BJ (cell line): ENCODE measurements around the gene CIAO2A. TPM values are rescaled to one million over a fixed set of nuclear protein-coding genes. Genes with fewer than 3 reads are reported as not detected.
"Not testable (repeated sequence)": the region's sequence is repeated elsewhere in the genome, so short reads cannot be mapped to it uniquely, and the experiment has no call there.

Source experiments
- CTCF ChIA-PET: fragments of 350-600 bp; formaldehyde crosslinking; extraction: SDS; loops from one replicate; lab custom pipeline; 2021; ENCODE audit warnings: antibody characterized with exemption, inconsistent platforms; lab: Yijun Ruan, JAX
- POLR2A ChIA-PET: fragments of 300-600 bp; sonication (Branson Sonifier 250); formaldehyde crosslinking; extraction: SDS; loops from one replicate; lab custom pipeline; 2021; ENCODE audit warnings: antibody characterized with exemption; lab: Charles Lee
- DNase-seq: peaks from one replicate; pipeline ENCODE4 v3.0.0-alpha.2; 2011; ENCODE audit warnings: low read depth
- H3K27me3 ChIP-seq: 2 replicates; pipeline ENCODE4 v1.6.0; 2011; ENCODE audit warnings: low read length; ENCODE audit not compliant: control insufficient read depth, insufficient read depth
- H3K36me3 ChIP-seq: 2 replicates; pipeline ENCODE4 v1.5.1; 2011; ENCODE audit warnings: low read length; ENCODE audit not compliant: control insufficient read depth, insufficient read depth
- H3K4me3 ChIP-seq: 2 replicates; pipeline ENCODE4 v1.5.1; 2011; ENCODE audit warnings: low read depth, mild to moderate bottlenecking, control low read depth, low read length
- CTCF ChIP-seq: IDR thresholded peaks from 2 replicates; pipeline ENCODE4 v1.5.1; 2011; ENCODE audit warnings: low read depth, mild to moderate bottlenecking, control low read depth, inconsistent platforms, low read length, moderate library complexity; ENCODE audit not compliant: insufficient read depth
- polyA plus RNA-seq: library from polyadenylated mRNA; depleted of rRNA; stranded (reverse); fragments of >200 nt; gene quantifications from 2 replicates; pipeline ENCODE4 v1.2.3, GENCODE V29; 2011

CIAO2A gene
- polyA plus RNA-seq, 1 experiment = 24.6 TPM

GRCh38 chr15:64122444-64122843 lies 28.8 kb upstream of the CIAO2A start:
- ChIA-PET POLR2A (no interaction called here), CTCF (interaction anchor here (0.9 to 1.6 kb wide), 2 partner anchors 16 to 30 kb away, joined by 4 to 5 read pairs; no protein-coding TSS in a partner anchor)
- no peak for DNase-seq
- Histone ChIP-seq H3K36me3 (peaks cover 18% of the 10 kb centered on the region), H3K27me3 (no peaks in the 10 kb centered on the region), H3K4me3 (no peak overlapping the region)
- no peak for TF ChIP-seq CTCF

GRCh38 chr15:64121614-64122013 lies 28.0 kb upstream of the CIAO2A start:
- H3K27me3 ChIP-seq = no peaks in the 10 kb centered on the region
- H3K4me3 ChIP-seq = no peak overlapping the region
- no peak for DNase-seq
- TF ChIP-seq CTCF = no peak
- POLR2A ChIA-PET = no interaction called here
- H3K36me3 ChIP-seq = peaks cover 16% of the 10 kb centered on the region
- CTCF ChIA-PET = no interaction called here

- CTCF ChIA-PET = interaction anchor here (1.0 kb wide), 1 partner anchor 13 kb away, joined by 3 read pairs; no protein-coding TSS in a partner anchor
- POLR2A ChIA-PET, DNase-seq, H3K27me3 ChIP-seq, H3K4me3 ChIP-seq: not testable (repeated sequence)
- peaks cover 15% of the 10 kb centered on the region for H3K36me3 ChIP-seq
These were observed 26.7 kb upstream of the CIAO2A start for GRCh38 chr15:64120322-64120721.

- ChIA-PET POLR2A (no interaction called here), CTCF (interaction anchor here (0.7 kb wide), 1 partner anchor 738 kb away, joined by 3 read pairs; no protein-coding TSS in a partner anchor)
- peaks cover 12% of the 10 kb centered on the region for H3K36me3 ChIP-seq
These were observed 24.3 kb upstream of the CIAO2A start for GRCh38 chr15:64117759-64118487.

GRCh38 chr15:64112904-64113303 lies 19.3 kb upstream of the CIAO2A start:
- CTCF ChIA-PET = interaction anchor here (1.1 kb wide), 1 partner anchor 14 kb away, joined by 4 read pairs; no protein-coding TSS in a partner anchor
- Histone ChIP-seq H3K36me3 (peaks cover 1% of the 10 kb centered on the region), H3K27me3 (no peaks in the 10 kb centered on the region), H3K4me3 (no peak overlapping the region)
- POLR2A ChIA-PET = no interaction called here
- no peak for TF ChIP-seq CTCF
- no peak for DNase-seq

More at GRCh38 chr15:64117759-64118487, 24.3 kb upstream of the CIAO2A start:
- Histone ChIP-seq H3K27me3 (no peaks in the 10 kb centered on the region), H3K4me3 (no peak overlapping the region)
- TF ChIP-seq CTCF = no peak
- DNase-seq = no peak
